GM12801 (cell line): ENCODE results near the gene C6orf58.

Source experiments
- CTCF ChIP-seq: IDR thresholded peaks from one replicate; pipeline ENCODE4 v1.5.1; 2011; ENCODE audit warnings: control low read depth; ENCODE audit not compliant: insufficient read length; ENCODE audit errors: extremely low read depth

C6orf58 gene

GRCh38 chr6:127576874-127577273 lies at the start of gene C6orf58:
Gene C6orf58 (plus strand): TSS chr6:127577174. CDS start chr6:127577186, 12 bp downstream.
- no peak for TF ChIP-seq CTCF

- TF ChIP-seq CTCF = no peak
Measured at GRCh38 chr6:127533011-127533410, 44.0 kb upstream of the C6orf58 start.

- no peak for TF ChIP-seq CTCF
Measured at GRCh38 chr6:127533736-127534135, 43.2 kb upstream of the C6orf58 start.

- no peak for TF ChIP-seq CTCF
Measured at GRCh38 chr6:127538750-127539264, 38.2 kb upstream of the C6orf58 start.

GRCh38 chr6:127539272-127539671 lies 37.7 kb upstream of the C6orf58 start:
- TF ChIP-seq CTCF = no peak

- TF ChIP-seq CTCF = no peak
Measured at GRCh38 chr6:127547215-127547614, 29.8 kb upstream of the C6orf58 start.

GRCh38 chr6:127547904-127548649 lies 28.9 kb upstream of the C6orf58 start:
- no peak for TF ChIP-seq CTCF
